Panc1 (cell line): ENCODE measurements around the gene EOLA1. TPM values are rescaled to one million over a fixed set of nuclear protein-coding genes. Genes with fewer than 3 reads are reported as not detected.
"Not testable (repeated sequence)": the region's sequence is repeated elsewhere in the genome, so short reads cannot be mapped to it uniquely, and the experiment has no call there.

Source experiments
- ATAC-seq: fragments of 200-7000 bp; cut with Tn5 transposase; 2 replicates; pipeline ENCODE4 v1.9.1; 2020; ENCODE audit warnings: mild to moderate bottlenecking, moderate library complexity
- BruUV-seq: library from RNA; stranded (reverse); fragments of 400-500 nt; replicated peaks from 2 replicates; lab custom pipeline; 2021; lab: Mats Ljungman, UMichigan
- CTCF ChIA-PET: fragments of 300-600 bp; sonication (Branson Sonifier 250); formaldehyde crosslinking; loops from one replicate; lab custom pipeline; 2022; ENCODE audit warnings: antibody characterized with exemption; lab: Charles Lee
- POLR2A ChIA-PET: fragments of 300-600 bp; sonication (Branson Sonifier 250); formaldehyde crosslinking; loops from one replicate; lab custom pipeline; 2022; ENCODE audit warnings: antibody characterized with exemption; lab: Charles Lee
- DNase-seq: peaks from one replicate; pipeline ENCODE4 v3.0.0-alpha.2; 2010; ENCODE audit warnings: low read depth, low spot score
- H3K27ac ChIP-seq: 2 replicates; pipeline ENCODE4 v1.5.1; 2011; ENCODE audit warnings: mild to moderate bottlenecking, low read length, inconsistent platforms
- H3K27me3 ChIP-seq: fragments of 200-500 bp; sonication (Bioruptor generic); 2 replicates; pipeline ENCODE4 v1.6.0; 2014; ENCODE audit warnings: low read length, inconsistent platforms; ENCODE audit not compliant: control insufficient read depth, insufficient read depth
- H3K36me3 ChIP-seq: fragments of 200-500 bp; sonication (Bioruptor generic); 2 replicates; pipeline ENCODE4 v1.5.1; 2014; ENCODE audit warnings: inconsistent platforms, mild to moderate bottlenecking, low read length, moderate library complexity; ENCODE audit not compliant: control insufficient read depth, insufficient read depth
- H3K4me1 ChIP-seq: 2 replicates; pipeline ENCODE4 v1.5.1; 2011; ENCODE audit warnings: inconsistent platforms, mild to moderate bottlenecking, low read length, moderate library complexity; ENCODE audit not compliant: control insufficient read depth, insufficient read depth
- H3K4me3 ChIP-seq, 2 experiments: 2 replicates each; pipeline ENCODE4 v1.5.1; 2011 to 2012; ENCODE audit warnings: low read depth in 2 of 2, low read length in 2 of 2, mild to moderate bottlenecking in 2 of 2, inconsistent platforms in 1 of 2, moderate library complexity in 1 of 2
- H3K9me3 ChIP-seq: fragments of 200-500 bp; sonication (Bioruptor generic); 2 replicates; pipeline ENCODE4 v1.5.1; 2014; ENCODE audit warnings: low read depth, mild to moderate bottlenecking, inconsistent platforms, low read length, moderate library complexity; ENCODE audit not compliant: control insufficient read depth, insufficient read depth
- CTCF ChIP-seq: fragments of 450-650 bp; IDR thresholded peaks from 2 replicates; pipeline ENCODE4 v1.5.1; 2017; ENCODE audit warnings: mild to moderate bottlenecking
- POLR2AphosphoS5 ChIP-seq: IDR thresholded peaks from 2 replicates; pipeline ENCODE4 v1.6.1; 2012; ENCODE audit warnings: mild to moderate bottlenecking, low read depth, low read length, moderate library complexity
- REST ChIP-seq, 2 experiments: IDR thresholded peaks; 2 replicates each; pipeline ENCODE4 v1.6.1; 2011 to 2012; ENCODE audit warnings: low read depth in 2 of 2, control low read depth in 1 of 2, low read length in 1 of 2, mild to moderate bottlenecking in 1 of 2, moderate library complexity in 1 of 2; ENCODE audit not compliant: insufficient read depth in 1 of 2
- SIN3A ChIP-seq: IDR thresholded peaks from 2 replicates; pipeline ENCODE4 v1.6.1; 2012; ENCODE audit warnings: low read depth, mild to moderate bottlenecking, low read length, moderate library complexity, borderline replicate concordance; ENCODE audit not compliant: insufficient read depth
- TCF7L2 ChIP-seq: IDR thresholded peaks from 2 replicates; pipeline ENCODE4 v1.6.1; 2011; ENCODE audit warnings: mild to moderate bottlenecking, low read depth, low read length, inconsistent platforms
- in situ Hi-C: cut with HindIII; loops from 2 replicates; pipeline ENCODE4 v1.10.0; 2016; ENCODE audit warnings: low sequenced_read_pairs, low pct_unique_long_range_greater_than_20kb
- intact Hi-C: fragments of 100-400 bp; cut with micrococcal nuclease; formaldehyde crosslinking; loops from one replicate; pipeline ENCODE4 v1.10.0; 2022; ENCODE audit not compliant: unreplicated experiment
- total RNA-seq: library from RNA; stranded (reverse); gene quantifications from one replicate; pipeline ENCODE4 v1.2.1, GENCODE V29; 2021; ENCODE audit not compliant: unreplicated experiment

The EOLA1 gene
- total RNA-seq, 1 experiment from 2014 or later = 26.8 TPM

- no peaks in the 10 kb centered on the region for H3K4me1 ChIP-seq
- BruUV-seq = no TSS peak
- H3K36me3 ChIP-seq = no peaks in the 10 kb centered on the region
- in situ Hi-C loops (no loop called here), intact Hi-C loops (no loop called here)
- no peak overlapping the region for H3K4me3 ChIP-seq
- no peaks in the 10 kb centered on the region for H3K9me3 ChIP-seq
- H3K27ac ChIP-seq = no peak overlapping the region
- no peaks in the 10 kb centered on the region for H3K27me3 ChIP-seq
- DNase-seq (no peak), ATAC-seq (no peak)
- ChIA-PET CTCF (no interaction called here), POLR2A (no interaction called here)
- TF ChIP-seq SIN3A (no peak), CTCF (no peak), TCF7L2 (no peak), REST (IDR thresholded peaks at IDR 0.05; ENCODE audit: insufficient read depth in 1 of 2, low read depth in 2 of 2, low read length in 1 of 2) (no peak), POLR2AphosphoS5 (no peak)
Measured at GRCh38 chrX:149531599-149531998, 9.2 kb upstream of the EOLA1 start.

GRCh38 chrX:149532868-149533267 lies 7.9 kb upstream of the EOLA1 start:
- BruUV-seq, CTCF ChIA-PET, H3K27ac ChIP-seq, H3K27me3 ChIP-seq, H3K9me3 ChIP-seq, intact Hi-C loops, DNase-seq, in situ Hi-C loops, POLR2A ChIA-PET, H3K36me3 ChIP-seq, H3K4me3 ChIP-seq, H3K4me1 ChIP-seq, ATAC-seq: not testable (repeated sequence)

GRCh38 chrX:149533999-149534398 lies 6.8 kb upstream of the EOLA1 start:
- H3K27ac ChIP-seq, DNase-seq, H3K27me3 ChIP-seq, H3K9me3 ChIP-seq, H3K36me3 ChIP-seq, in situ Hi-C loops, H3K4me3 ChIP-seq, ATAC-seq, BruUV-seq, H3K4me1 ChIP-seq, POLR2A ChIA-PET, intact Hi-C loops, CTCF ChIA-PET: not testable (repeated sequence)

GRCh38 chrX:149534926-149535602 lies 5.7 kb upstream of the EOLA1 start:
- POLR2A ChIA-PET, in situ Hi-C loops, H3K9me3 ChIP-seq, H3K27me3 ChIP-seq, H3K27ac ChIP-seq, DNase-seq, BruUV-seq, CTCF ChIA-PET, ATAC-seq, H3K4me1 ChIP-seq, H3K36me3 ChIP-seq, intact Hi-C loops, H3K4me3 ChIP-seq: not testable (repeated sequence)

GRCh38 chrX:149537474-149537873 lies 3.3 kb upstream of the EOLA1 start:
- H3K9me3 ChIP-seq, intact Hi-C loops, DNase-seq, H3K27me3 ChIP-seq, ATAC-seq, H3K4me3 ChIP-seq, CTCF ChIA-PET, H3K4me1 ChIP-seq, H3K27ac ChIP-seq, in situ Hi-C loops, POLR2A ChIA-PET, H3K36me3 ChIP-seq: not testable (repeated sequence)
- TSS peak; percentile 35 for BruUV-seq
